HG03378 (cell line): Measurements from ENCODE around the gene CBL.

Experiments
- ATAC-seq: cut with Tn5 transposase; IDR thresholded peaks from one replicate; pipeline ENCODE4 v1.9.1; 2021; ENCODE audit warnings: mild to moderate bottlenecking, moderate library complexity; ENCODE audit not compliant: unreplicated experiment

Gene CBL

GRCh38 chr11:119324189-119324588 lies 118.0 kb downstream of the CBL start:
- ATAC-seq = no peak

GRCh38 chr11:119329320-119329719 lies 123.2 kb downstream of the CBL start:
- no peak for ATAC-seq

- no peak for ATAC-seq
Measured at GRCh38 chr11:119330237-119330636, 124.1 kb downstream of the CBL start.

GRCh38 chr11:119332111-119332765 lies 126.1 kb downstream of the CBL start:
- no peak for ATAC-seq

- peak; percentile 91 for ATAC-seq
Measured at GRCh38 chr11:119334174-119334930, 128.2 kb downstream of the CBL start, which contains the start of gene RNF26. RNF26 (plus strand) TSS chr11:119334527; CDS start chr11:119335123, 596 bp downstream.

- no peak for ATAC-seq
Measured at GRCh38 chr11:119335091-119335654, 129.0 kb downstream of the CBL start.

GRCh38 chr11:119335655-119336543 lies 129.8 kb downstream of the CBL start:
- ATAC-seq = no peak

GRCh38 chr11:119336744-119337469 lies 130.8 kb downstream of the CBL start:
- ATAC-seq = no peak

- ATAC-seq = no peak
Measured at GRCh38 chr11:119337581-119338317, 131.6 kb downstream of the CBL start.

- ATAC-seq = no peak
Measured at GRCh38 chr11:119338318-119338890, 132.3 kb downstream of the CBL start.

- no peak for ATAC-seq
Measured at GRCh38 chr11:119338965-119339588, 132.9 kb downstream of the CBL start.

GRCh38 chr11:119339589-119340334 lies 133.6 kb downstream of the CBL start:
- ATAC-seq = no peak

GRCh38 chr11:119340335-119341221 lies 134.4 kb downstream of the CBL start, which contains the start of gene C1QTNF5:
C1QTNF5 (minus strand) TSS chr11:119340883; CDS start chr11:119340397, 486 bp downstream.
- ATAC-seq = no peak

GRCh38 chr11:119341222-119342022 lies 135.3 kb downstream of the CBL start:
- no peak for ATAC-seq

- ATAC-seq = no peak
Measured at GRCh38 chr11:119342023-119342300, 135.8 kb downstream of the CBL start.

GRCh38 chr11:119342362-119343130 lies 136.4 kb downstream of the CBL start:
- ATAC-seq = no peak
